HS-27A (cell line): Measurements from ENCODE around the gene KLHL22.
"Not testable (repeated sequence)": the region's sequence is repeated elsewhere in the genome, so short reads cannot be mapped to it uniquely, and the experiment has no call there.

ENCODE experiments used
- DNase-seq: peaks from one replicate; pipeline ENCODE4 v3.0.0-alpha.2; 2012; ENCODE audit warnings: low read depth, missing footprints

Gene KLHL22

DNA sequence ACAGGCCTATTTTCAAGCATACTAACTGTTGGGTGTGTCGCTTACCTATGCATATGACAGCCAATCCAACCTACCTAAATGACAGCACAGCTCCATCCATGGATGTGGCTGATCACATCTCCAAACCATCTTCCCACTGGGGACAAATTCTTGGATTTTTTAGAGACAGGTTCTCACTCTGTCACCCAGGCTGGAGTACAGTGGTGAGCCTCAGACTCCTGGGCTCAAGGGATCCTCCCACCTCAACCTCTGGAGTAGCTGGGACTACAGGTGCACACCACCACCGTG, 76.0 kb downstream of the KLHL22 start:
- DNase-seq, result no peak

DNA sequence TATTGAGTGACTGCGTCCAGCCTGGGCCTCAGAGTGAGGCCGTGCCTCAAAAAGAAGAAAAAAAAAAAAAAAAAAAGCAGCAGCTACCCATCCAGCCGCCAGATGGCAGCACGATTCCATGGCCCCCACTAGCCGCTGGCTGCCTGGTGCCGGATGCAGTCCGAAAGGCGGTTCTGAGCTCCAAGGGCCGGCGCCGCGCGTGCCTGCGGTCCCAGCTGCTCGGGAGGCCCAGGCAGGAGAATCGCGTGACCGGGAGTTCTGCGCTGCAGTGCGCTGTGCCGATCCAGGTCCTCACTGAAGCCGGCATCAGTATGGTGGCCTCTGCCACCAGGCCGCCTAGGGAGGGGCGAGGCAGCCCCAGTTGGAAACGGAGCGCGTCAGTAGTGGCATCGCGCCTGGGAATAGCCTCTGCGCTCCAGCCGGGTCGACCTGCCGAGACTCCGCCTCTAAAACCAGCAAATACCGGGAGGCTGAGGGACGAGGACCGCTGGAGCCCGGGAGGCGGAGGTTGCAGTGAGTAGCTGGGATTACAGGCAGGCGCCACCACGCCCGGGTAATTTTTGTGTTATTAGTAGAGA, 77.3 kb downstream of the KLHL22 start:
- no peak for DNase-seq

DNA sequence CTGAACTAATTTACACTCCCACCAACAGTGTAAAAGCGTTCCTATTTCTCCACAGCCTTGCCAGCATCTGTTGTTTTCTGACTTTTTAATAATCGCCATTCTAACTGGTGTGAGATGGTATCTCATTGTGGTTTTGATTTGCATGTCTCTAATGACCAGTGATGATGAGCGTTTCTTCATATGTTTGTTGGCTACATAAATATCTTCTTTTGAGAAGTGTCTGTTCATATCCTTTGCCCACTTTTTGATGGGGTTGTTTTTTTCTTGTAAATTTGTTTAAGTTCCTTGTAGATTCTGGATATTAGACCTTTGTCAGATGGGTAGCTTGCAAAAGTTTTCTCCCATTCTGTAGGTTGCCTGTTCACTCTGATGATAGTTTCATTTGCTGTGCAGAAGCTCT, 79.9 kb downstream of the KLHL22 start:
- DNase-seq, result not testable (repeated sequence)

DNA sequence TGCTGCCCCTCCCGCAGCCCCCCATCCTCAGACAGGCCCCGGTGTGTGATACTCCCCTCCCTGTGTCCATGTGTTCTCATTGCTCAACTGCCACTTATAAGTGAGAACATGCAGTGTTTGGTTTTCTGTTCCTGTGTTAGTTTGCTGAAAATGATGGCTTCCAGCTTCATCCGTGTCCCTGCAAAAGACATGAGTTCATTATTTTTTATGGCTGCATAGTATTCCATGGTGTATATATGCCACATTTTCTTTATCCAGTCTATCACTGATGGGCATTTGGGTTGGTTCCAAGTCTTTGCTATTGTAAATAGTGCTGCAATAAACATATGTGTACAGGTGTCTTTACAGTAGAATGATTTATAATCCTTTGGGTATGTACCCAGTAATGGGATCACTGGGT, 80.4 kb downstream of the KLHL22 start:
- not testable (repeated sequence) for DNase-seq

DNA sequence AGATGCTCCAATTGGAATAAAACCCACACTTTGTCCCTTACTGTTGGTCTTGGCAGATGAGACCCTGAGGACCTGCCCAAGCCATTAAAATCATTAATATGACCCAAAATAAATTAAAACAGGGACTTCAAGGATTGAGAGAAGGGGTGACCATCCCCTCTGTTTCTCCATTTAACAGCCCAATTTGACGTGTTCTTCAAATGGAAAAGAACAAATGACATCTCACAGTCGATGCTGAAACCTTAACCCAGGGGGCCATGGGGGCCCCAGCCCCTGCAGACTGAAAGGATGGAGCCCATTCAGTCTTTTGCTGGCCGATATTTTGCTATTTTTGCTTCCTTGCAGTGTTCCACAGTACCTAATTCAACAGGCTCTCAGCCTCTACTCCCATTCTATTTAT, 81.1 kb downstream of the KLHL22 start:
- DNase-seq, result no peak

DNA sequence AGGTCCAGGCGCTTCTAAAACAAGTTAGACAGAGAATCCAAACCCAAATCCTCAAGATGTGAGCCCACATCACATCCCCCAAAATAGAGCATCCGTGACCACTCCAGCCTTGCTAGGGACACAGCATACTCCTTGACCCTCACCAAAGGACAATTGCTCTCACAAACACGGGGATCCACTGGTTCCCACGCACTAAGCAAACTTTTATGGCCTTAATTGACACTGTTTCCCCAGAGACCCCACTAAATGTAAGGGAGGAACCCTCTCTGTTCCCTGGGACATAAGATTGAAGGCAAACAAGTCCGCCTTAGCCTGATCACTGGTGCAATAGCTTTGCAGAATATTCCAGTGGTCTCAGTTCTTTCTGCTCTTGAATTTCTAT, 81.5 kb downstream of the KLHL22 start:
- DNase-seq, result no peak

DNA sequence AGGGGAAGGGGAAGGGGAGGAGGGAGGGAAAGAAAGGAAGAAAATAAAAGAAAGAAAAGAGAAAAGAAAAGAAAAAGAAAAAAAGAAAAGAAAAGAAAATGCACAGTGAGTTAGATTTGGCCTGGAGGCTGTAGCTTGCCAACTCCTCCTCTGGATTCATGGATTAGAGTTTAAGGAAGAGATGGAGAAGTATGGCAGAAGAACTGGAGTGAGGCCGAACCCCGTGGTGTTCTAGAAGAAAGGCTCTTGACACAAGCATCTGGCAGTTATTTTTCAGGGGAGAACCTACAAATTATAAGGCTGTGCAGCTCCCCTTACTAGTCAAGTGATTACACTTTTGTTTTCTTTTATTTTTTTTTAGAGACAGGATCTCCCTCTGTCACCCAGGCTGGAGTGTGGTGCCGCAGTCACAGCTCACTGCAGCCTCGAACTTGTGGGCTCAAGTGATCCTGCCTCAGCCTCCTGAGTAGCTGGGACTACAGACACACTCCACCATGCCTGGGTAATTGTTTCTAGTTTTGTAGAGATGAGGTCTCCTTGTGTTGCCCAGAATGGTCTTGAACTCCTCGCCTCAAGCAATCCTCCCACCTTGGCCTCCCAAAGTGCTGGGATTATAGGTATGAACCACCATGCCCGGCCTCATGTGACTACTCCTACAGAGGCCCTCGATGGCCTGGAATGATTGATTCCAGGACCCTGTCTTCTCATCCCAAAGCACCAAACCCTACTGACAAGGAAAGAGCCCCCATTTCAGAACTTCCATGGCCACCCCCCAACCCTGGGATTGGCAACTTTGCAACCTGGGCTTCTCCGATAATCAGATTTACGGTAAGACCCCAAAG, 82.2 kb downstream of the KLHL22 start:
- DNase-seq, result no peak

DNA sequence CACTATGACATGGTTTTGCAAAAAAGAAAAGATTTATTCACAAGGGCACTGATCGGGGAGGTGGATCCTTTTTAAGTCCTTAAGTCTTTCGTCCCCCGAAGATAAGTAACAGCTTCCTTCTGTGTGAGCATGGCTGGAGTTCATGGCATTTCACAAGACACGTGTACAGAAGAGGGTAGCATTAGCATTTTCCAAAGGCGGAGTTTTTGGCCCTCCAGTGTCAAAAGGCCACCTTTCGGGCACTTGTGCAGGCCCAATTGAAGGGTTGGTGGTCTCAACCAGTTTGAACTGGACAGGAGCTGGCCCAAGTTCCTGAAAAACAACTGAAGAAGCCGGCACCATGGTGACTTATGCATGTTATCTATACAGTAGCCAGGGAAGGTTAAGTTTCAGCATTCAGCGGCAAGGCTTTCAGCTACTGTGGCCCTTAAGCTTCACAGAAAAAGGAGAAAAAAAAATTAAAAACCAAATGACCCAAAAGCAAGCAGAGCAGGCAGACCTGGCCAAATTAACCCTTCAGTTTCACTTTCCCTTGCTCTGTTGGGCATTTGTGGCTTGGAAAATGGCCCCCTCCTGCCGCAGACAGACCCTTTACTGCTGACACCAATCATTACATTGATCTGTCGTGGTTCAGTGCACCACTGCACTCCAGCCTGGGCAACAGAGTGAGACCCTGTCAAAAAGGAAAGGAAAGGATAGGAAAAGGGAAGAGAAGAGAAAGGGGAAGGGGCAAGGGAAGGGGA, 83.0 kb downstream of the KLHL22 start:
- no peak for DNase-seq

DNA sequence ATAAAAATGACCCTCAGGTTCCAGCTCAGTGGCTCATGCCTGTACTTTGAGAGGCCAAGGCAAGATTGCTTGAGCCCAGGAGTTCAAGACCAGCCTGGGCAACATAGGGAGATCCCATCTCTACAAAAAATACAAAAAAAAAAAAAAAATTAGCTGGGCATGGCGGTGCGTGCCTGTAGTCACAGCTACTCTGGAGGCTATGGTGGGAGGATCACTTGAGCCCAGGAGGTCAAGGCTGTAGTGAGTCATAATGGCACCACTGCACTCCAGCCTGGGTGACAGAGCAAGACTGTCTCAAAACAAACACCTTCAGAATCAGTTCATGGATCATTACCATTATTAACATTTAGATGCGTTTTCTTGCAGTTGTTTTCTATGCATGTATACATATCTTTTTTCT, 86.2 kb downstream of the KLHL22 start:
- not testable (repeated sequence) for DNase-seq

DNA sequence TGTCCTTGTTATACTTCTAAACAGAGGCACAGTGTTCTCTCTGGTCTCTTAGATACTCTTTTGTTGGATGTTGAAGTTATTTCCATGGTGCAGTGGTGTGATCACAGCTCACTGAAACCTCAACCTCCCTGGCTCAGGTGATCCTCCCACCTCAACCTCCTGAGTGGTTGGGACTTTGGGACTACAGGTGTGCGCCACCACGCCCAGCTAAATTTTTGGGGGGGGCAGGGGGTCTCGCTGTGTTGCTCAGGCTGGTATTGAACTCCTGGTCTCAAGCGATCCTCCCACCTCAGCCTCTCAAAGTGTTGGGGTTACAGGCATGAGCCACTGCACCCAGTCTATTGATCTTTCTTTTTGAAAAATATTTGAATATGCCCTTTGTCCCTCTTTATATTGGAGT, 86.7 kb downstream of the KLHL22 start:
- DNase-seq, result no peak

DNA sequence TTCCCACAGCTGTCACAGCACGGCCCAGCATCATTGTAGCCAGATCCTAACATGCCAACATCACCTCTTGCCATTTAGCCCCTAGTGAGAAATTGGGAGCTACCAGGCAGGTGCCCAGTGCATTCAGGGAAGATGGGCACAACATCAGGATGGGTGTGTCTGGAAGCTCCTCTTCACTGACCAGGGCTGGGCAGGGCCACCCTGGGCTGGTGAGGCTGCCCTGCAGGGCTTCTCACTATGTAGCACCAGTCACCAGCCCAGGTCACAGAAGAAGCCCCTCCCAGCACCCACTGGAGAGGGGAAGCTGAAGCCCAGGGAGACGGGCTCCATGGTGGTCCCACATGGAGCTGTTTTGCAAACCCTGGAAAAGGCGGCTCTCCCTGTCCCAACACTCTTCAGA, 87.8 kb downstream of the KLHL22 start:
- no peak for DNase-seq

DNA sequence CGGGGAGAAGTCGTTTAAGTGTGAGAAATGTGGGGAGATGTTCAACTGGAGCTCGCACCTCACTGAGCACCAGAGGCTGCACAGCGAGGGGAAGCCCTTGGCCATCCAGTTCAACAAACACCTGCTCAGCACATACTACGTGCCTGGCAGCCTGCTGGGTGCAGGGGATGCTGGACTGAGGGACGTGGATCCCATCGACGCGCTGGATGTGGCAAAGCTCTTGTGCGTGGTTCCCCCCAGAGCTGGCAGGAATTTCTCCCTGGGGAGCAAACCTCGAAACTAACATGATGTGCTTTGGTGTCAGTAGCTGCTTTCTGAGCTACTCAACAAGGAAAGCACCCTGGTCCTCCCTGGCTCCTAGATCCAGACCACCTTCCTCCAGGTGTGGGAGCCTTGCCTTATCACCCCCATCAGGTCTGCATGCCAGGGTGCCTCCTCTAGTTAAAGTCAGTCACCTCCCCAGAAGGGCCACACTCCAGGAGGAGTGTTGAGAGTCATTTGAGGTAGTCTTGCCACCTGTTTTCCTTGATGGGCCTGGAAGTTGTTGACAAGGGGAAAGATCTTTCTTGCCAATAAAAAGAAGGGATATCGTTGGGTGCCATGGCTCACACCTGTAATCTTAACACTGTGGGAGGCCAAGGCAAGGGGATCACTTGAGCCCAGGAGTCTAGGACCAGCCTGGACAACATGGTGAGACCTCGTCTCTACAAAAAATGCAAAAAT, 88.7 kb downstream of the KLHL22 start:
- no peak for DNase-seq

DNA sequence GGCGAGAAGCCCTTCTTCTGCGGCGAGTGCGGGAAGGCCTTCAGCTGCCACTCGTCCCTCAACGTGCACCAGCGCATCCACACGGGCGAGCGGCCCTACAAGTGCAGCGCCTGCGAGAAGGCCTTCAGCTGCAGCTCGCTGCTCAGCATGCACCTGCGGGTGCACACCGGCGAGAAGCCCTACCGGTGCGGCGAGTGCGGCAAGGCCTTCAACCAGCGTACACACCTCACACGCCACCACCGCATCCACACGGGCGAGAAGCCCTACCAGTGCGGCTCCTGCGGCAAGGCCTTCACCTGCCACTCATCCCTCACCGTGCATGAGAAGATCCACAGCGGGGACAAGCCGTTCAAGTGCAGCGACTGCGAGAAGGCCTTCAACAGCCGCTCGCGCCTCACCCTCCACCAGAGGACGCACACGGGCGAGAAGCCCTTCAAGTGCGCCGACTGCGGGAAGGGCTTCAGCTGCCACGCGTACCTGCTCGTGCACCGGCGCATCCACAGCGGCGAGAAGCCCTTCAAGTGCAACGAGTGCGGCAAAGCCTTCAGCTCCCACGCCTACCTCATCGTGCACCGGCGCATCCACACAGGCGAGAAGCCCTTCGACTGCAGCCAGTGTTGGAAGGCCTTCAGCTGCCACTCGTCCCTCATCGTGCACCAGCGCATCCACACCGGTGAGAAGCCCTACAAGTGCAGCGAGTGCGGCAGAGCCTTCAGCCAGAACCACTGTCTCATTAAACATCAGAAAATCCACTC, 89.5 kb downstream of the KLHL22 start:
- no peak for DNase-seq

DNA sequence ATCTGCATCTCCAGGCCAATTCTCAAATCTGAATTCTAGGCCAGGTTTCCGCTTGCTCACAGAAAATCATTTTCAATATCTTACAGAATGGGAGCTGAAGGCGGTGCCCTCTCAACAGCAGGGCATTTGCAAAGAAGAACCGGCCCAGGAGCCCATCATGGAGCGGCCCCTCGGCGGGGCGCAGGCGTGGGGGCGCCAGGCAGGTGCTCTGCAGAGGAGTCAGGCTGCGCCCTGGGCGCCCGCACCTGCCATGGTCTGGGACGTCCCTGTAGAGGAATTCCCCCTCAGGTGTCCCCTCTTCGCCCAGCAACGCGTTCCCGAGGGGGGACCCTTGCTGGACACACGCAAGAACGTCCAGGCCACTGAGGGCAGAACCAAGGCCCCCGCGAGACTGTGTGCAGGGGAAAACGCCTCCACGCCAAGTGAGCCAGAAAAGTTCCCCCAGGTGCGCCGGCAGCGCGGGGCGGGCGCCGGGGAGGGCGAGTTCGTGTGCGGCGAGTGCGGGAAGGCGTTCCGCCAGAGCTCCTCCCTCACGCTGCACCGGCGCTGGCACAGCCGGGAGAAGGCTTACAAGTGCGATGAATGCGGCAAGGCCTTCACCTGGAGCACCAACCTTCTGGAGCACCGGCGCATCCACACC, 90.2 kb downstream of the KLHL22 start:
- DNase-seq, result no peak

DNA sequence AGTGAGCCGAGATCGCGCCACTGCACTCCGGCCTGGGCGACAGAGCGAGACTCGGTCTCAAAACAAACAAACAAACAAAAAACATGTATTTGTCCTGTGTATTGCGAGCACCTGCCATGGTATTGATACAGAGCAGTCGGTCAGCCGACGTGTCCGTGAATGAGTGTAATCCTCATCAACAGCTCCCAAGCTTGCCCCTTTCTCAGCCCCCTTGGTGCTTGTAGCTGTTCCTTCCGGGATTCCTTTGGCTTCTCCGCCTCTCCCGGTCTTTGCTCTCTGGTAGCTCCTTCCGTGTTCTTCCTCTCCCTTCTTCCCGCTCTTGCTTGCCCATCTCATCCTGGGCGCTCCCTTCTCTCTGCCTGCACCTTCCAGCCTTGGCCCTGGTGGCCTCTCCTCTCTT, 90.7 kb downstream of the KLHL22 start:
- DNase-seq, result no peak

DNA sequence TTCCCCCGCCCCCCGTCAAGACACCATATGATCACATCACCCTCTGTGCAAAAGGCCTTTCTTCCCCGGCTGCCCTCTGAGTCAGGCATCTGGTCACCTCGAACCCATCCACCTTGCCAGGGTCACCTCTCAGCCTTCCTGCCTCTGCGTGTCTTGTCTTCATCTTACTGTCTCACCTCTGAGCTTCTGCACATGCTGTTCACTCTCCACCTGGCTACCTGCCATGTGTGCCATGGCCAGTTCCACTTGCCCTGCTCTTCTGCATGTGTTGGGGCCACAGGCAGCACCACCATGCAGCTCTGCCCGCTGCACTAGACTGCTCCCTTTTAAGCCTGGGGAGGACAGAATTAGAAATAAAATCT, 91.8 kb downstream of the KLHL22 start:
- no peak for DNase-seq

DNA sequence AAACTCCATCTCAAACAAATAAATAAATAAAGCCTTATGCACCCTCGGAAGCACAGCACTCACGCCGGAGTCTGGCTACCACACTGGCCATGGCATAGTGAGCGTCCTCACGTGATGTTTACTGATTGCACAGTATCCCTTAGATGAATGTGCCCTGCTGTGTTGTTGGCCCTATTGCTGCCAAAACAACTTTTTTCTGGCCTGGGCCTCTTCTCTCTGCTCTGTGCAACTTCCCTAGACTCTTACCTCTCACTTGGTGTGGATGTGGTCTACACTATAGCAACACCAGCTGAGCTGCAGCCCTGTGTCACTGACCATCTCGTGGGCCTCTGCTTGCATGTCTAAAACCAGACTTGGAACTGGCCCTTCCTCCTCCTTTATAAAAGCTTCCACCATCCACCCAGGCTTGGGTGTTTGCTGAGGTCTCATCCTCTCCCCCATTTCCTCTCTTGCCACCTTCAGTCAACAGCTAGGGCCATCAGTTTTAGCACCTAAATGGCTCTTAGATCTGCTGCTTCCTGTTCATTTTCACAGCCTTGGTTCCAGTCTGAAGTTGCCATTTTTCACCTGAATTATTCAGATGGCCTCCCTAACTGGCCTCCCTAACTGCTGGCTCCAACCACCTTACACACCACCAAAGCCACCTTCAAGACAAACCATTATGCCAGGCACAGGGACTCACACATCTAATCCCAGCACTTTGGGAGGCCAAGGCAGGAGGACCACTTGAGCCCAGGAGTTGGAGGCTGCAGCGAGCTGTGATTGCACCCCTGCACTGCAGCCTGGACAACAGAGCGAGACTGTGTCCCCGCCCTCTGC, 92.4 kb downstream of the KLHL22 start:
- DNase-seq, result no peak

DNA sequence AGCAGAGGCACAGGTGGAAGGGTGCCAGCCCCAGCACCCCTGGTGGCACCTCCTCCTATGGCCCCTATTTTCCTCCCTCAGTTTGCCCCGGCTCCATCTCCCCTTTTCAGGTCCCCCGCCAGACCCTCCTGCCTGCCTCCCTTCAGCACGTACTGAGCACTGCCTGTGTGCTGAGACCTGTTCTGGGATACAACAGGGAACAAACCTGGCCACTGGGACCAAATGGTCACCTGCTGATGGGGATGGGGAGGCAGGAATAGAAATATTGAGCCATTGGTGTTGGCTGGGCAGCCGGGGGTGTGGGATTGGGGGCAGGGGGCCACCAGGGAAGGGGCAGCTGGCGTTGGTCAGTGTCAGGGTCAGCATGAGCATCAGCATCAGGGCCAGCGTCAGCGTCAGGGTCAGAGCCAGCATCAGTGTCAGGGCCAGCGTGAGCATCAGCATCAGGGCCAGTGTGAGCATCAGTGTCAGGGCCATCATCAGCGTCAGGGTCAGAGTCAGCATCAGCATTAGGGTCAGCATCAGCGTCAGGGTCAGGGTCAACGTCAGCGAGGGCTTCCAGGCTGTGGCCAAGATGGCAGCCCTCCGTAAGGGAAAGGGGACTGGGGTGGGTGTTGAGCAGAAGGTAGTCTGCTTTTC, 94.1 kb downstream of the KLHL22 start:
- no peak for DNase-seq

DNA sequence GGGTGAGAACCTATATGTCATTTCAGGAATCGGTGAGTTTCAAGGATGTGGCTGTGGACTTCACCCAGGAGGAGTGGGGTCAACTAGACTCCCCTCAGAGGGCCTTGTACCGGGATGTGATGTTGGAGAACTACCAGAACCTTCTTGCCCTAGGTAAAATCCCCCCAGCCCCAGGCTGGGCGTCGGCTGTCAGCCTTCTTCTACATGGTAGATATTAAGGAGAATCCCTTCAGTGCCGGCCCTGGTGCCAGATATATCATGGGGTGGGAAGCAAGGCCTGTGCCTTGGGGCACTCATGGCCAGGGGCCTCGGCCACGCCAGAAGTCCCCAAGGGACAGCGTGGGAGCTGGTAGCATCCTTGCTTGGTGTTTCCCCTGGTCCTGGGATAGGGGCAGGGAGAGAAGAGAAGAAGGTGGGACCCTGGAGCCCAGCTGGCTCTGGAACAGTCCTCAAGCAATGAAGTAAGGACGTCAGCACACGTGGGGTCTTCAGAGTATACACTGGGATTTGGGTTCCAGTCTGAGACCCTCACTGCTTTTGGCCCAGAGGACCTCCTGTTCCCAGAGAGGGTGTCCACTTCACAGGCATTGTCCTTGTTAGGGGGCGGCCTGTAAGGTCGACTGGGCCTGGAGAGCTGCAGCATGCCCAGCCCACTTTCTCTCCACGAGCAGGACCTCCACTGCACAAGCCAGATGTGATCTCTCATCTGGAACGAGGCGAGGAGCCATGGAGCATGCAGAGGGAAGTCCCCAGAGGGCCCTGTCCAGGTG, 94.8 kb downstream of the KLHL22 start:
- DNase-seq, result no peak
